Inferior parietal cortex (tissue), 1 donor: ENCODE measurements around the gene WARS2.

Experiments used
- DNase-seq: peaks from one replicate; pipeline ENCODE4 v3.0.0-alpha.2; 2016; ENCODE audit errors: extremely low spot score

The WARS2 gene

GRCh38 chr1:118984086-118984721 is 156.2 kb downstream of the WARS2 start:
- no peak for DNase-seq

- DNase-seq, result no peak
These were observed 156.9 kb downstream of the WARS2 start for GRCh38 chr1:118983558-118984041.

DNA sequence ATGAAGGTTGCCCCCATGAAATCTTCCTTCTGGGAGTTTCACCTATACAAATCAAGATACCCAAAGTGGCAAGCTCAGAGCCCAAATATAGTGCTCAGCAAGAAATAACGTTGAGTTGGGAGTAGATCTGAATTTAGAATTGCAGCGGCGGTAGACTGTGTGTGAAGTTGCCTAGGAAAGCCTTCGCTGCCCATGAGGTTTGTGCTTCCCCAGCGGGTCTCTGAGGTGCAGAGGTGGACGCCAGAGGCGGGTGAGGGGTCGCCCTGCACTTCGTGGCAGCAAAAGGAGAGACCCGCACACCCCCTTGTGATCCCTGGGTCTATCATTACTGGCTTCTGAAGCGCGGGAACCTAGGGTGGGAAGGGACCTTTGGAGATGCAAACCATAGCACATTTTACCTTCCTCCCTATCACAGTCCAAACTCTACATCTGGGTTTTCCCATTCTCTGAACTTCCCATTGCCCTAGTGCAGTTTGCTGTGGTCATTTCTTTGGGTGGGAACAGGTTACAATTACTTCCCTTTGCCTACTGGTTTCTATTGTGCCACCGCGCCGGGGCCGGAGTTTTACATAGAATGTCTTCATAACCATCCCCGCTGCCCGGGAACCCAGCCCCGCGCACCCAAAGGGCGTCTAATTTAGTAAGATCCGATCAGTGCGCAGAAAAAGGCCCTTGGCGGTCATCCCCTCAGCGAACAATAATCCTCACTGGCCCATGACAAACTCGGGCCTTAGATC is 157.5 kb downstream of the WARS2 start:
- no peak for DNase-seq

DNA sequence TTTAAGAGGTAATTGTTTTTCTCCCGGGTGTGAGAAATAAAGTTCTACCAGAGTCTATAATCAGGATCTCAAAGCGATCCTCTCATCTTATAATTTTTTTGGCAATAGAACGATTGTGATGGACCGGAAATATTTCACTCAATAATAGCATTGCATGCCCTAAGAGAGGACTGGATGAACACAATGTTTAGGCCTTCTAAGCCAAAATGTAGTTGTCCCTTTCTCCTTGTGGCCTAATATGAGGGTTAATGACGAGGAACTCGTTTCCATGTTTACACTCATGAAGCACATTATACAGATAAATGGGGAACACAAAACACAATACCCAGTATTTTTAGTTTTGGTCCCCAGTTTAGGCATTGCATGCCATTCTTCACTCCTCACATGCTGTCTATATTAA is 158.2 kb downstream of the WARS2 start:
- no peak for DNase-seq

GRCh38 chr1:118981436-118981835 is 159.0 kb downstream of the WARS2 start:
- no peak for DNase-seq
